Dedifferentiated amniotic fluid mesenchymal stem cell (primary cell): ENCODE results near the gene FAM53B.

Source experiments
- DNase-seq: peaks from one replicate; pipeline ENCODE4 v3.0.0-alpha.2; 2016; ENCODE audit errors: extremely low spot score

FAM53B gene

GRCh38 chr10:124696446-124697392 lies 47.5 kb downstream of the FAM53B start:
- no peak for DNase-seq

GRCh38 chr10:124695259-124695658 lies 48.9 kb downstream of the FAM53B start:
- DNase-seq, result no peak

GRCh38 chr10:124694481-124695220 lies 49.5 kb downstream of the FAM53B start:
- no peak for DNase-seq

- DNase-seq, result no peak
Measured at GRCh38 chr10:124693801-124694416, 50.3 kb downstream of the FAM53B start.

GRCh38 chr10:124693396-124693795 lies 50.8 kb downstream of the FAM53B start:
- DNase-seq, result no peak

GRCh38 chr10:124692100-124692446 lies 52.1 kb downstream of the FAM53B start:
- DNase-seq, result no peak

- no peak for DNase-seq
Measured at GRCh38 chr10:124691421-124692099, 52.6 kb downstream of the FAM53B start.

- DNase-seq, result no peak
Measured at GRCh38 chr10:124691002-124691401, 53.2 kb downstream of the FAM53B start.

- DNase-seq, result no peak
Measured at GRCh38 chr10:124689911-124690498, 54.2 kb downstream of the FAM53B start.

GRCh38 chr10:124688889-124689670 lies 55.1 kb downstream of the FAM53B start:
- DNase-seq, result no peak

GRCh38 chr10:124688386-124688785 lies 55.8 kb downstream of the FAM53B start:
- DNase-seq, result no peak

- no peak for DNase-seq
Measured at GRCh38 chr10:124686707-124687376, 57.3 kb downstream of the FAM53B start.

GRCh38 chr10:124685261-124685660 lies 58.9 kb downstream of the FAM53B start:
- no peak for DNase-seq

GRCh38 chr10:124683814-124684213 lies 60.4 kb downstream of the FAM53B start:
- DNase-seq, result no peak

- DNase-seq, result no peak
Measured at GRCh38 chr10:124681626-124682552, 62.3 kb downstream of the FAM53B start.

GRCh38 chr10:124681091-124681490 lies 63.1 kb downstream of the FAM53B start:
- no peak for DNase-seq

- no peak for DNase-seq
Measured at GRCh38 chr10:124680675-124681074, 63.5 kb downstream of the FAM53B start.

GRCh38 chr10:124679401-124679800 lies 64.8 kb downstream of the FAM53B start:
- DNase-seq, result no peak
